H9 (cell line): Measurements from ENCODE around the gene CORIN. TPM values are rescaled to one million over a fixed set of nuclear protein-coding genes. Genes with fewer than 3 reads are reported as not detected.

Source experiments
- DNase-seq: peaks from one replicate; pipeline ENCODE4 v3.0.0-alpha.2; 2017
- H2AFZ ChIP-seq: one replicate; pipeline ENCODE4 v1.6.1; 2013; ENCODE audit warnings: mild to moderate bottlenecking, low read length, control low read depth, moderate library complexity
- H2AK5ac ChIP-seq: 2 replicates; pipeline ENCODE4 v1.6.1; 2013; ENCODE audit warnings: low read length, control low read depth, mixed read lengths; ENCODE audit not compliant: insufficient read length
- H2BK120ac ChIP-seq: one replicate; pipeline ENCODE4 v1.6.1; 2013; ENCODE audit warnings: low read depth, mild to moderate bottlenecking, low read length, control low read depth, inconsistent platforms; ENCODE audit not compliant: poor library complexity, severe bottlenecking
- H2BK12ac ChIP-seq: 2 replicates; pipeline ENCODE4 v1.6.1; 2013; ENCODE audit warnings: low read length, control low read depth, mixed read lengths, low read depth; ENCODE audit not compliant: insufficient read length
- H2BK15ac ChIP-seq: 2 replicates; pipeline ENCODE4 v1.6.1; 2013; ENCODE audit warnings: low read depth, low read length, control low read depth
- H2BK20ac ChIP-seq: one replicate; pipeline ENCODE4 v1.6.1; 2013; ENCODE audit warnings: low read depth, mild to moderate bottlenecking, low read length, control low read depth, inconsistent platforms; ENCODE audit not compliant: poor library complexity, severe bottlenecking
- H2BK5ac ChIP-seq: 2 replicates; pipeline ENCODE4 v1.6.1; 2013; ENCODE audit warnings: low read length, control low read depth, mixed read lengths; ENCODE audit not compliant: insufficient read length
- H3K14ac ChIP-seq: 2 replicates; pipeline ENCODE4 v1.6.1; 2013; ENCODE audit warnings: low read length, control low read depth; ENCODE audit not compliant: insufficient read depth
- H3K18ac ChIP-seq: 2 replicates; pipeline ENCODE4 v1.6.1; 2013; ENCODE audit warnings: low read depth, mild to moderate bottlenecking, mixed read lengths, low read length, control low read depth; ENCODE audit not compliant: insufficient read length
- H3K23ac ChIP-seq: 2 replicates; pipeline ENCODE4 v1.6.1; 2013; ENCODE audit warnings: low read length, control low read depth, mixed read lengths, low read depth; ENCODE audit not compliant: insufficient read length
- H3K23me2 ChIP-seq: 2 replicates; pipeline ENCODE4 v1.6.1; 2013; ENCODE audit warnings: low read depth, mild to moderate bottlenecking, mixed read lengths, low read length, control low read depth; ENCODE audit not compliant: insufficient read length, poor library complexity, severe bottlenecking
- H3K27ac ChIP-seq: 2 replicates; pipeline ENCODE4 v1.5.1; 2013; ENCODE audit warnings: low read length, control low read depth, mixed read lengths, low read depth; ENCODE audit not compliant: insufficient read length
- H3K27me3 ChIP-seq: 2 replicates; pipeline ENCODE4 v1.6.1; 2013; ENCODE audit warnings: low read length, control low read depth, inconsistent platforms; ENCODE audit not compliant: insufficient read depth
- H3K4ac ChIP-seq: 2 replicates; pipeline ENCODE4 v1.6.1; 2013; ENCODE audit warnings: low read depth, mild to moderate bottlenecking, control low read depth, inconsistent platforms, low read length, moderate library complexity
- H3K4me1 ChIP-seq: 2 replicates; pipeline ENCODE4 v1.6.1; 2013; ENCODE audit warnings: low read length, control low read depth, inconsistent platforms; ENCODE audit not compliant: insufficient read depth
- H3K4me2 ChIP-seq: 2 replicates; pipeline ENCODE4 v1.6.1; 2013; ENCODE audit warnings: low read length, control low read depth, mixed read lengths; ENCODE audit not compliant: insufficient read length, insufficient read depth
- H3K56ac ChIP-seq: 2 replicates; pipeline ENCODE4 v1.6.1; 2013; ENCODE audit warnings: low read depth, mild to moderate bottlenecking, mixed read lengths, low read length, control low read depth; ENCODE audit not compliant: insufficient read length
- H3K79me1 ChIP-seq: 2 replicates; pipeline ENCODE4 v1.6.1; 2013; ENCODE audit warnings: low read depth, mild to moderate bottlenecking, moderate library complexity, low read length, control low read depth, inconsistent platforms; ENCODE audit not compliant: insufficient read depth, poor library complexity, severe bottlenecking
- H3K79me2 ChIP-seq: 2 replicates; pipeline ENCODE4 v1.6.1; 2013; ENCODE audit warnings: low read length, control low read depth, inconsistent platforms; ENCODE audit not compliant: insufficient read depth
- H3K9ac ChIP-seq: 2 replicates; pipeline ENCODE4 v1.6.1; 2013; ENCODE audit warnings: low read length, control low read depth, mixed read lengths; ENCODE audit not compliant: insufficient read length; ENCODE audit errors: extremely low read depth
- H3K9me3 ChIP-seq: one replicate; pipeline ENCODE4 v1.6.1; 2013; ENCODE audit warnings: low read depth, low read length, inconsistent platforms; ENCODE audit not compliant: control insufficient read depth
- H3T11ph ChIP-seq: one replicate; pipeline ENCODE4 v1.6.1; 2013; ENCODE audit warnings: mild to moderate bottlenecking, low read length, control low read depth, inconsistent platforms
- H4K20me1 ChIP-seq: one replicate; pipeline ENCODE4 v1.6.1; 2013; ENCODE audit not compliant: control insufficient read depth, insufficient read length, insufficient read depth
- H4K5ac ChIP-seq: 2 replicates; pipeline ENCODE4 v1.6.1; 2013; ENCODE audit warnings: low read depth, mild to moderate bottlenecking, mixed read lengths, low read length, control low read depth; ENCODE audit not compliant: insufficient read length
- H4K8ac ChIP-seq: replicated peaks from 2 replicates; pipeline ENCODE4 v1.6.1; 2013; ENCODE audit warnings: low read length, control low read depth, mixed read lengths, low read depth; ENCODE audit not compliant: insufficient read length
- H4K91ac ChIP-seq: 2 replicates; pipeline ENCODE4 v1.6.1; 2013; ENCODE audit warnings: low read depth, mild to moderate bottlenecking, moderate library complexity, mixed read lengths, low read length, control low read depth; ENCODE audit not compliant: insufficient read length
- H3K27ac Mint-ChIP-seq, 3 experiments: 2 replicates in 2 of 3; 3 replicates in 1 of 3; pipeline ENCODE4 v1.8.0; 2020 to 2021; ENCODE audit warnings: mixed read lengths in 3 of 3, mild to moderate bottlenecking in 1 of 3, moderate library complexity in 1 of 3
- H3K27me3 Mint-ChIP-seq: 2 replicates; pipeline ENCODE4 v1.8.0; 2021; ENCODE audit warnings: low read depth, mild to moderate bottlenecking, moderate library complexity, mixed read lengths
- H3K36me3 Mint-ChIP-seq, 3 experiments: 2 replicates in 2 of 3; 3 replicates in 1 of 3; pipeline ENCODE4 v1.8.0; 2020 to 2021; ENCODE audit warnings: low read depth in 3 of 3, mixed read lengths in 3 of 3; ENCODE audit not compliant: insufficient read depth in 1 of 3
- H3K4me1 Mint-ChIP-seq, 2 experiments: 2 replicates each; pipeline ENCODE4 v1.8.0; 2020; ENCODE audit warnings: mixed read lengths in 2 of 2
- H3K4me3 Mint-ChIP-seq, 2 experiments: 2 replicates in 1 of 2; 3 replicates in 1 of 2; pipeline ENCODE4 v1.8.0; 2020 to 2021; ENCODE audit warnings: mild to moderate bottlenecking in 2 of 2, mixed read lengths in 2 of 2, moderate library complexity in 1 of 2
- H3K9me3 Mint-ChIP-seq, 2 experiments: 2 replicates in 1 of 2; 3 replicates in 1 of 2; pipeline ENCODE4 v1.8.0; 2020; ENCODE audit warnings: mild to moderate bottlenecking in 2 of 2, mixed read lengths in 2 of 2, moderate library complexity in 1 of 2
- WGBS: extraction: QIAGEN DNeasy Blood & Tissue Kit; methylation state at CpG from one replicate; pipeline ENCODE4 v1.1.7; 2013; ENCODE audit warnings: missing lambda C conversion rate, low lambda C conversion rate, mixed read lengths; ENCODE audit not compliant: insufficient read length; ENCODE audit errors: extremely low coverage; 5-methylcytosine and 5-hydroxymethylcytosine counted together
- total RNA-seq: library from RNA; stranded (reverse); gene quantifications from 2 replicates; pipeline ENCODE4 v1.2.1, GENCODE V29; 2021
- TF ChIP-seq, protein P1 (sequence below): fragments of 200-600 bp; sonication (generic); conservative IDR thresholded peaks from 3 replicates; pipeline ENCODE4 v1.8.0; 2021; ENCODE audit warnings: antibody characterized with exemption, mild to moderate bottlenecking

The CORIN gene
- total RNA-seq, 1 experiment from 2014 or later, result 0.39 TPM

DNA sequence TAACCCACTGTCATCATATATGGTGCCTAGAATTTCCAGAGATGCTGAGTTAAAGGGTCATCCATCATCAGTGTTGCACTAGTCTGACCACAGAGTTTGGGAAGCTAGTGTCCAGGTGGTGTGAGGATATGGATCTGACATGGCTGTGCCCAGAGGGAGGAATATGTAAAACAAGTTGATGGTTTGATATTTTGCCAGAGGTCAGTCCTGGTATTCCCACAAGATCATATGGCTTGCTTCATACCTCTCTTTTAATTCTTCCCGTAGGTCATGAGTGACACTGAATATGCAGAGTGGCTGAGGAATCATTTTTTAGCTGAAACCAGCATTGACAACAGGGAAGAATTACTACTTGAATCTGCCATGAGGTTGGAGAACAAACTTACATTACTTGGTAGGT is 277.2 kb downstream of the CORIN start:
- no peaks in the 10 kb centered on the region for H3K23me2 ChIP-seq
- WGBS, result no CpG with 5 or more reads among the region's 1 CpG
- no peak overlapping the region for H4K5ac ChIP-seq
- H3K27me3 ChIP-seq, result no peaks in the 10 kb centered on the region
- H4K20me1 ChIP-seq, result no peaks in the 10 kb centered on the region
- no peaks in the 10 kb centered on the region for H3K79me2 ChIP-seq
- no peak overlapping the region for H3K4me2 ChIP-seq
- H3K9me3 ChIP-seq, result no peaks in the 10 kb centered on the region
- Mint-ChIP-seq H3K4me1 (peaks cover 0 to 4% of the 10 kb centered on the region in 2 experiments; a peak in 2 of 4 replicates), H3K9me3 (no peaks in the 10 kb centered on the region), H3K27ac (no peak overlapping the region), H3K27me3 (no peaks in the 10 kb centered on the region), H3K4me3 (no peak overlapping the region), H3K36me3 (no peaks in the 10 kb centered on the region)
- H4K91ac ChIP-seq, result no peak overlapping the region
- H3K14ac ChIP-seq, result no peak overlapping the region
- DNase-seq, result no peak
- H2BK15ac ChIP-seq, result no peak overlapping the region
- TF ChIP-seq, protein P1, sequence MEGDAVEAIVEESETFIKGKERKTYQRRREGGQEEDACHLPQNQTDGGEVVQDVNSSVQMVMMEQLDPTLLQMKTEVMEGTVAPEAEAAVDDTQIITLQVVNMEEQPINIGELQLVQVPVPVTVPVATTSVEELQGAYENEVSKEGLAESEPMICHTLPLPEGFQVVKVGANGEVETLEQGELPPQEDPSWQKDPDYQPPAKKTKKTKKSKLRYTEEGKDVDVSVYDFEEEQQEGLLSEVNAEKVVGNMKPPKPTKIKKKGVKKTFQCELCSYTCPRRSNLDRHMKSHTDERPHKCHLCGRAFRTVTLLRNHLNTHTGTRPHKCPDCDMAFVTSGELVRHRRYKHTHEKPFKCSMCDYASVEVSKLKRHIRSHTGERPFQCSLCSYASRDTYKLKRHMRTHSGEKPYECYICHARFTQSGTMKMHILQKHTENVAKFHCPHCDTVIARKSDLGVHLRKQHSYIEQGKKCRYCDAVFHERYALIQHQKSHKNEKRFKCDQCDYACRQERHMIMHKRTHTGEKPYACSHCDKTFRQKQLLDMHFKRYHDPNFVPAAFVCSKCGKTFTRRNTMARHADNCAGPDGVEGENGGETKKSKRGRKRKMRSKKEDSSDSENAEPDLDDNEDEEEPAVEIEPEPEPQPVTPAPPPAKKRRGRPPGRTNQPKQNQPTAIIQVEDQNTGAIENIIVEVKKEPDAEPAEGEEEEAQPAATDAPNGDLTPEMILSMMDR, result no peak
- no peak overlapping the region for H3K9ac ChIP-seq
- no peak overlapping the region for H3K4ac ChIP-seq
- no peak overlapping the region for H3K56ac ChIP-seq
- no peak overlapping the region for H2AFZ ChIP-seq
- no peak overlapping the region for H2BK20ac ChIP-seq
- H2BK12ac ChIP-seq, result no peak overlapping the region
- H3K79me1 ChIP-seq, result no peaks in the 10 kb centered on the region
- H3T11ph ChIP-seq, result no peak overlapping the region
- no peak overlapping the region for H2BK120ac ChIP-seq
- H3K4me1 ChIP-seq, result no peaks in the 10 kb centered on the region
- H3K23ac ChIP-seq, result no peak overlapping the region
- H3K18ac ChIP-seq, result no peak overlapping the region
- no peak overlapping the region for H2AK5ac ChIP-seq
- H2BK5ac ChIP-seq, result no peak overlapping the region
- H3K27ac ChIP-seq, result no peak overlapping the region
- H4K8ac ChIP-seq, result no peak overlapping the region
